ENCODE data around the gene STX10. TPM values are rescaled to one million over a fixed set of nuclear protein-coding genes. Genes with fewer than 3 reads are reported as not detected.
A peak's percentile ranks its signal among the peaks of the same experiment; 100 is the strongest.

STX10 gene
- total RNA-seq, 1 donor from 2014 or later: 60.7 TPM

DNA sequence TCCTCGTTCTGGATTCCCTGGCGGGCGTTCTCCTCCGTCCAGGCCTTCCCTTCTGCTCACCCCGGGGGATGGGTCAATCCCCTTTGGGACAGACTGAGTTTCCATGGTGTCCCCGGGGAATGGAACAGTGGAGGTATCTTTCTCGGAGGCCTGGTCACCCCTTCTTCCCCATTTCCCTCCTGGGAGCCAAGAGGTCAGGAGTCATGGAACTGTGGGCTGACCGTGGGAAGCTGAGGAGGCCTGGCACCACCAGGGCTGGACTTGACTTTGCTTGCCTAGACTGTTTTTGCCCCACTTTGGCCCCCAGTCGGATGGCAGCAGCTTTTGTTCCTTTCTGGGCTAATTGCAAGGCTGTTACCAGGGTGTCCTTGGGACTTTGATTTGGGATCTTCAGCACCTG lies 30.1 kb downstream of the STX10 start:
- DNase-seq (ENCODE audit: low read depth, low spot score): no peak
- no peak overlapping the region for H3K27ac Mint-ChIP-seq (ENCODE audit: unreplicated experiment)

DNA sequence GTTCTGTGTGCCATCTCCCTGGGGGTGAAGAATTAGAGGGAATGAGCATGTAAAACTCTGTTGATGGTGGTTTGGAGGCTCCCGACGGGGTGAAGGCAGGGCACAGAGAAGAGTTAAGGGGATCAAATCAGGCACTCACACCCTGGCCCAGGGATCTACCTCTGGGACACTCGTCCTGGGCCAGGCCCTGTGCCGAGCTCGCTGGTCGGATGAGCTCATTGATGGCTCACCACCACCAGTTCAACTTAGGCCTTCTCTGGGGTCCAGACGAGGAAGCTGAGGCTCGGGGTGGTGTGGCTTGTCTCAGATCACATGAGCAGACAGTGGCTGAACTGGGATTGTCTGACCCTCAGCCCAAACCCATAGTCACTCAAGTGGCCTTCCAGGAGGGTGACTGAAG lies 30.5 kb downstream of the STX10 start:
- H3K4me3 Mint-ChIP-seq: peak overlapping the region; percentile 90
- DNase-seq (ENCODE audit: low read depth, low spot score): no peak
- H3K4me1 Mint-ChIP-seq: peaks cover 38% of the 10 kb centered on the region
- peaks cover 2% of the 10 kb centered on the region for H3K27me3 Mint-ChIP-seq (ENCODE audit: low read depth)
- no peak overlapping the region for H3K27ac Mint-ChIP-seq (ENCODE audit: unreplicated experiment)
- H3K9me3 Mint-ChIP-seq: no peaks in the 10 kb centered on the region
- no peaks in the 10 kb centered on the region for H3K36me3 Mint-ChIP-seq (ENCODE audit: low read depth)
- TF ChIP-seq, protein P1, sequence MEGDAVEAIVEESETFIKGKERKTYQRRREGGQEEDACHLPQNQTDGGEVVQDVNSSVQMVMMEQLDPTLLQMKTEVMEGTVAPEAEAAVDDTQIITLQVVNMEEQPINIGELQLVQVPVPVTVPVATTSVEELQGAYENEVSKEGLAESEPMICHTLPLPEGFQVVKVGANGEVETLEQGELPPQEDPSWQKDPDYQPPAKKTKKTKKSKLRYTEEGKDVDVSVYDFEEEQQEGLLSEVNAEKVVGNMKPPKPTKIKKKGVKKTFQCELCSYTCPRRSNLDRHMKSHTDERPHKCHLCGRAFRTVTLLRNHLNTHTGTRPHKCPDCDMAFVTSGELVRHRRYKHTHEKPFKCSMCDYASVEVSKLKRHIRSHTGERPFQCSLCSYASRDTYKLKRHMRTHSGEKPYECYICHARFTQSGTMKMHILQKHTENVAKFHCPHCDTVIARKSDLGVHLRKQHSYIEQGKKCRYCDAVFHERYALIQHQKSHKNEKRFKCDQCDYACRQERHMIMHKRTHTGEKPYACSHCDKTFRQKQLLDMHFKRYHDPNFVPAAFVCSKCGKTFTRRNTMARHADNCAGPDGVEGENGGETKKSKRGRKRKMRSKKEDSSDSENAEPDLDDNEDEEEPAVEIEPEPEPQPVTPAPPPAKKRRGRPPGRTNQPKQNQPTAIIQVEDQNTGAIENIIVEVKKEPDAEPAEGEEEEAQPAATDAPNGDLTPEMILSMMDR (conservative IDR thresholded peaks at IDR 0.05): no peak

More for the DNA sequence above, 30.1 kb downstream of the STX10 start:
- Mint-ChIP-seq H3K4me3 (peak overlapping the region; percentile 90), H3K27me3 (ENCODE audit: low read depth) (peaks cover 2% of the 10 kb centered on the region), H3K9me3 (no peaks in the 10 kb centered on the region), H3K4me1 (peaks cover 38% of the 10 kb centered on the region), H3K36me3 (ENCODE audit: low read depth) (no peaks in the 10 kb centered on the region)
- TF ChIP-seq, protein P1 (conservative IDR thresholded peaks at IDR 0.05): no peak

DNA sequence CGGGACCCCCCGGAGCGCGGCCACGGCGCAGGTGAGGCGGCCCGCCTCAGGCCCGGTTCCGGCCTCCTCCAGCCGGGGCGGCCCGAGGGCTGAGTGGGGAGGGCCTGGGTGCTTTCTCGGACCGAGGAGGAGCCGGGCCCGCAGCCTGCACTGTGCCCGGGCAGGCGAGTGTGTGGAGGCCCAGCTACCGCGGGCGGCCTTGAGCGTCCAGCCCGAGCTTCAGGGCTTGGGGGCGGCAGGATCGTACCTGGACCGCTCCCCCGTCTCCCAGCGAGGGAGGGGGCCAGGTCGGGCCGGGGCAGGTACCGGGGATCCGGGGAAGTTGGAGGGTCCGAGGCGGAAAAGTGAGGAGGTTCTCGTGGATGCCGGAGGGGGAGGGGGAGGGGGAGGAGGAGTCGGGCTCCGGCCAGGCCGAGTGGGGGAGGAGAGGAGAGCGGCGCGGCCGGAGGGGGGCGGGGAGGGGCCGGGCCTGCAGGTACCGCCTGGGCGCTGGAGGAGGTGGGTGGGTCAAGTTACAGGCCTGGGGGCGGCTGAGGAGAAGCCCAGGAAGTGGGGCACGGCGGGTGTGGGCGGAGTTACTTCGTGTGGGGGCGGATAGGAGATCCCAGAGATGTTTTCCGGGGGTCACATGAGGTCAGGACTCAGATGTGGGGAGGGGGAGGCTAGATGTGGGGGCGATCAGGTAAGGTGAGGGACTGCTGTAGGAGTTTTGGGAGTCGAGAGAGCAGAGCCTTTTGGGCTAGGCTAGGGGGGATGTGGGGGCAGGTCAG lies 31.6 kb downstream of the STX10 start:
- Mint-ChIP-seq H3K4me3 (peak overlapping the region; percentile 90), H3K36me3 (ENCODE audit: low read depth) (no peaks in the 10 kb centered on the region), H3K9me3 (no peaks in the 10 kb centered on the region), H3K27me3 (ENCODE audit: low read depth) (peaks cover 2% of the 10 kb centered on the region), H3K27ac (ENCODE audit: unreplicated experiment) (no peak overlapping the region), H3K4me1 (peaks cover 38% of the 10 kb centered on the region)
- no peak for DNase-seq (ENCODE audit: low read depth, low spot score)
- TF ChIP-seq, protein P1 (conservative IDR thresholded peaks at IDR 0.05): no peak

DNA sequence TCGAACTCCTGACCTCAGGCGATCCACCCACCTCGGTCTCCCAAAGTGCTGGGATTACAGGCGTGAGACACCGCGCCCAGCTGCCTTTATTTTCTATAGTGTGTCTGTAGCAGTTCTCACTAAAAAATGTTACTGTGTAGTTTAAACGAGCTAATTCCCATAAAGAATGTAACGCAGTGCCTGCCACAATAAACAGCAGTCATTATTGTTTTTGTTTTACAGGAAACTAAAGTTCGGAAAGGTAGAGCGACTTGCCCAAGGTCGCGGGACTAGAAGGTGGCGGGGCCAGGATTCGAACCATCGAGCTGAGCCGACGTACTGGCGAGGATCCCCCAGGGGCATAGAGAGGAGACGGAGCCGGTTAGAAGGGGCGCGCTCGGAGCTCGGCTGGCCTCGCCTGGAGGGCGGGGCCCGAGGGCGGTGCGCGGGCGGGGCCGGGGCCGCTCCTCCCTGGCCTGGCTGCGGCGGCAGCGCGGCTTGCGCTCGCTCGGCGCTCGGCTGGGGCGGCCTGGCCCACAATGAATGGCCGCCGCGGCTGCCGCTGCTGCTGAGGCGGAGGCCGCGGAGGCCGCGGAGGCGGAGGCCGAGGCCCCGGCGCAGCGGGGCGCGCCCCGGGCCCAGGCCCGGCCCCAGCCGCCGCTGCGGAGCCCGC lies 32.3 kb downstream of the STX10 start, which contains the start of gene NACC1:
Gene NACC1, plus strand, starts transcription at position 493 of the 652 bp plus-strand sequence. CDS start 16,944 bp downstream, outside the sequence.
- Mint-ChIP-seq H3K4me1 (peaks cover 38% of the 10 kb centered on the region), H3K36me3 (ENCODE audit: low read depth) (no peaks in the 10 kb centered on the region), H3K27me3 (ENCODE audit: low read depth) (peaks cover 2% of the 10 kb centered on the region), H3K9me3 (no peaks in the 10 kb centered on the region), H3K4me3 (peak within 1 kb of the TSS; percentile 99), H3K27ac (ENCODE audit: unreplicated experiment) (no peak within 1 kb of the TSS)
- TF ChIP-seq, protein P1 (conservative IDR thresholded peaks at IDR 0.05): no peak
- peak; percentile 81 for DNase-seq (ENCODE audit: low read depth, low spot score)

DNA sequence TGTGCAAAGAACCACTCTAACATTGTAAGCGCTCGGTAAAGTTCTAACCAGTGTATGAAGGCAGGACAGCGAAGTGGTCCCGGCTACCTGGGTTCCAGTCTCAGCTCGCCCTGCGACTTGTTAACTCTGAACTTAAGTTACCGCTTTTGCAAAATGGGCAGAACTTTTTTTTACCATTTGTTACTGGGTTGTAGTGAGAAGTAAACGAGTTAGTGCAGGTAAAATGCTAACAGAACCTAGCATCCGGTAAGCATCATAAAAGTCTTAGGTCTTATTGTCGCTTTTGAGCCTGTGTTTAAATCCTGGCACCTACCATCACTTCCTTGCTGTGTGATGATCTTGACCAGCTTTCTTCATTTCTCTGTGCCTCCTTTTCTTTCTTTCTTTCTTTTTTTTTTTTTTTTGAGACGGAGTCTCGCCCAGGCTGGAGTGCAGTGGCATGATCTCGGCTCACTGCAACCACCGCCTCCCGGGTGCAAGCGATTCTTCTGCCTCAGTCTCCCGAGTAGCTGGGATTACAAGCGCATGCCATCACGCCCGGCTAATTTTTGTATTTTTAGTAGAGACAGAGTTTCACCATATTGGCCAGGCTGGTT lies 32.9 kb downstream of the STX10 start:
- Mint-ChIP-seq H3K36me3 (ENCODE audit: low read depth) (no peaks in the 10 kb centered on the region), H3K4me3 (peak overlapping the region; percentile 99), H3K27me3 (ENCODE audit: low read depth) (peaks cover 2% of the 10 kb centered on the region), H3K27ac (ENCODE audit: unreplicated experiment) (no peak overlapping the region), H3K9me3 (no peaks in the 10 kb centered on the region), H3K4me1 (peaks cover 38% of the 10 kb centered on the region)
- TF ChIP-seq, protein P1 (conservative IDR thresholded peaks at IDR 0.05): no peak
- DNase-seq (ENCODE audit: low read depth, low spot score): no peak

All from neural crest cell (in vitro differentiated cells).